Choroid plexus epithelial cell (primary cell): ENCODE measurements around the gene ILDR2.

Source experiments
- DNase-seq: peaks from one replicate; pipeline ENCODE4 v3.0.0-alpha.2; 2010; ENCODE audit warnings: low read depth
- H3K4me3 ChIP-seq: 2 replicates; pipeline ENCODE4 v1.5.1; 2011; ENCODE audit warnings: low read depth, mild to moderate bottlenecking, control low read depth, low read length, moderate library complexity
- TF ChIP-seq, protein P1 (sequence below): conservative IDR thresholded peaks from 2 replicates; pipeline ENCODE4 v1.5.1; 2011; ENCODE audit warnings: low read depth, mild to moderate bottlenecking, control low read depth, inconsistent platforms, low read length, moderate library complexity

The ILDR2 gene

DNA sequence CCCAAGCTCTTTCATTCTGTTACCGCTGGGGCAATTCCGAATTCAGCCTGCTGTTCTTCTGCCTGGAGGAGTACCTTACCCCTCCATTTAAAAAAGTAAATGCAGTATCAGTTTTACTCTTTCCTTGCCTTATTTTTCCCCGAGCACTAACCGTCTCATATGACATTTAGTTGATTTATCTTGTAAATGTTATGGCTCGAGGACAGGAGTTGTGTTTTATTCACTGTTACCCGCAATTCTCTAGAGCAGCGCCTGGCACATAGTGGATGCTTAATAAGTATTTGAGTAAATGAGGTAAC is 98.9 kb downstream of the ILDR2 start:
- TF ChIP-seq, protein P1, sequence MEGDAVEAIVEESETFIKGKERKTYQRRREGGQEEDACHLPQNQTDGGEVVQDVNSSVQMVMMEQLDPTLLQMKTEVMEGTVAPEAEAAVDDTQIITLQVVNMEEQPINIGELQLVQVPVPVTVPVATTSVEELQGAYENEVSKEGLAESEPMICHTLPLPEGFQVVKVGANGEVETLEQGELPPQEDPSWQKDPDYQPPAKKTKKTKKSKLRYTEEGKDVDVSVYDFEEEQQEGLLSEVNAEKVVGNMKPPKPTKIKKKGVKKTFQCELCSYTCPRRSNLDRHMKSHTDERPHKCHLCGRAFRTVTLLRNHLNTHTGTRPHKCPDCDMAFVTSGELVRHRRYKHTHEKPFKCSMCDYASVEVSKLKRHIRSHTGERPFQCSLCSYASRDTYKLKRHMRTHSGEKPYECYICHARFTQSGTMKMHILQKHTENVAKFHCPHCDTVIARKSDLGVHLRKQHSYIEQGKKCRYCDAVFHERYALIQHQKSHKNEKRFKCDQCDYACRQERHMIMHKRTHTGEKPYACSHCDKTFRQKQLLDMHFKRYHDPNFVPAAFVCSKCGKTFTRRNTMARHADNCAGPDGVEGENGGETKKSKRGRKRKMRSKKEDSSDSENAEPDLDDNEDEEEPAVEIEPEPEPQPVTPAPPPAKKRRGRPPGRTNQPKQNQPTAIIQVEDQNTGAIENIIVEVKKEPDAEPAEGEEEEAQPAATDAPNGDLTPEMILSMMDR = no peak
- no peak for DNase-seq
- H3K4me3 ChIP-seq = peak overlapping the region; percentile 80

DNA sequence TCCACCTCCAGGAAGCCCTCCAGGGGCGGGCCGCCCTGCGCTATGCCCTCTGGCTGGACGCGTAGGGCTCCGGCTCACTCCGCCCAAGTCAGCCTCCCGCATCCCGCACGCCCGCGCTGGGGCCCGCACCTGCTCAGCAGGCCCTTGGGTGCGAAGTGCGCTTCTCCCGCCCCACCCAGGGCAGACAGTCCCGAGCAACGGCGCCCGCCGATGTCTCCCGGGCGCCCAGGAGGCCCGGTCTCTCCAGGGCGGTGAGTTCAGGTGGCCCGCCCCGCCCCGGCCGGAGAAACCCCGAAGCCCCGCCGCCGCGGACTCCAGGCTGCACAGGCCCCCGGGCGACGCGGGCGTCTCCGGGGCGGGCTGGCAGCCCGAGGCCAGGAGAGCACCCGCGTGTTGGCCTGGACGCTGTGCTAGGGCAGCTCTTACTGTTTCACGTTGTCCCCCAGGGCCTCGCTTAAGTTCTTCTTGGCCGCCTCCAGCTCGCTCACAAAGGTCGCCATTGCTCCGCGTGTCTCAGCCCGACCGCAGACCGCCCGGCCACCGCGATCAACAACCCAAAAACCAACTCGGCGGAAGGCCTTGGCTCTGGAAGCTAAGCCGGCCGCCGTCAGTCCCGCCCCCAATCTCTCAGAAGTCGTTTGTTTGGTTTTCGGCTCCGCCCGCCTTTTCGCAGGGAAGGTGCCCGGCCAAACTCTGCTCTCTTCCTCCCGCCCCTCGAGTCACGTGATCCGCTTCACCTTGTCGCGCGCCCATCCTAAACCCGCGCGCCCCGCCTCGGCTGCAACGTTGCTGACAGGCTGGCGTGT is 99.4 kb downstream of the ILDR2 start, which contains the start of gene TADA1:
TADA1 (minus strand) TSS at position 531 of the 806 bp plus-strand sequence; CDS start at position 500, 31 bp downstream.
- H3K4me3 ChIP-seq = peak within 1 kb of the TSS; percentile 80
- DNase-seq = peak; percentile 98
- TF ChIP-seq, protein P1 = peak; percentile 18

DNA sequence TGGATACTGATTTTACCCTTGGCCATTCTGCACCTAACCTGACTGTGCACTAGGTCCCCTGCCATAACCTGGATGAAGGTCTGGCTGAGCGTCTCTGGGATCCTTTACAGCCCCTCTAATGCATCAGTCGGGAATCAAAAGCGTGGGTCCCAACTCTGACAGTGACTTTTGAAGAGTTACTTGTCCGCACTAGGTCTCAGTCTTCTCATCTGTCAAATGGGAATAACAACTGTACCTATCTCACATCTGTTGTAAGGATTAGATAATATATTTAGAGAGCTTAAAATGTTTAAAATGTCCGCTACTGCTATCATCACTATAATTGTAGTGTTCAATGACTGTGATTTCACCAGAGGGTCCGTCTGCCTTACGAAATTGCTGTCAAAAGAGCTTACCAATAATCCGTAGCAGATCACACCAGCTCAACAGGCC is 100.0 kb downstream of the ILDR2 start:
- peak overlapping the region; percentile 80 for H3K4me3 ChIP-seq
- no peak for DNase-seq
- TF ChIP-seq, protein P1 = no peak

DNA sequence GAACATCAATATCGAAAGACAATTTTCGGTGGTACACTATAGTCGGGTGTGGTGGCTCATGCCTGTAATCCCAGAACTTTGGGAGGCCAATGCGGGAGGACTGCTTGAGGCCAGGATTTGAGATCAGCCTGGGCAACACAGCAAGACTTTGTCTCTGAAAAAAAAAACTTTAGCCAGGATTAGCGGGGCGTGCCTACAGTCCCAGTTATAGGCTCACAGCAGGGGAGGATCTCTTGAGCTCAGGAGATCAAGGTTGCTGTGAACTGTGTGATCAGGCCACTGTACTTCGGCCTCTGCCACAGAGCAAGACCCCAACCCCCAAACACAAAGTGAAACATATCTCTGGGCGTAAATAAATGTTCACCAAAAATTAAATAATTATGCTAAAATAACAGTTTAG is 100.9 kb downstream of the ILDR2 start:
- no peak overlapping the region for H3K4me3 ChIP-seq
- TF ChIP-seq, protein P1 = no peak
- DNase-seq = no peak

DNA sequence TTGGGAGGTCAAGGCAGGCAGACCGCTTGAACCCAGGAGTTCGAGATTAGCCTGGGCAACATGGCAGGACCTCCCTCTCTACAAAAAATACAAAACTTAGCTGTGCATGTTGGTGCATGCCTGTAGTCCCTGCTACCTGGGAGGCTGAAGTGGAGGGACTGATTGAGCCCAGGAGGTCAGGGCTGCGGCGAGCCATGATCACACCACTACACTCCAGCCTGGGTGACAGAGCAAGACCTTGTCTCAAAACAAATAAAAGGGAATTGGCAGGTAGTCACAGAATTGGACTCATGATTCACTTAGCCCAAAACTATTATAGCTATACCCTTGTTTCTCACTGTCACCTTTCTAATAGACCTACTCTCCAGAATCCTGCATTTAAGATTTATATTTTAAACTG is 104.8 kb downstream of the ILDR2 start:
- no peak for DNase-seq
- TF ChIP-seq, protein P1 = no peak
- H3K4me3 ChIP-seq = no peak overlapping the region

DNA sequence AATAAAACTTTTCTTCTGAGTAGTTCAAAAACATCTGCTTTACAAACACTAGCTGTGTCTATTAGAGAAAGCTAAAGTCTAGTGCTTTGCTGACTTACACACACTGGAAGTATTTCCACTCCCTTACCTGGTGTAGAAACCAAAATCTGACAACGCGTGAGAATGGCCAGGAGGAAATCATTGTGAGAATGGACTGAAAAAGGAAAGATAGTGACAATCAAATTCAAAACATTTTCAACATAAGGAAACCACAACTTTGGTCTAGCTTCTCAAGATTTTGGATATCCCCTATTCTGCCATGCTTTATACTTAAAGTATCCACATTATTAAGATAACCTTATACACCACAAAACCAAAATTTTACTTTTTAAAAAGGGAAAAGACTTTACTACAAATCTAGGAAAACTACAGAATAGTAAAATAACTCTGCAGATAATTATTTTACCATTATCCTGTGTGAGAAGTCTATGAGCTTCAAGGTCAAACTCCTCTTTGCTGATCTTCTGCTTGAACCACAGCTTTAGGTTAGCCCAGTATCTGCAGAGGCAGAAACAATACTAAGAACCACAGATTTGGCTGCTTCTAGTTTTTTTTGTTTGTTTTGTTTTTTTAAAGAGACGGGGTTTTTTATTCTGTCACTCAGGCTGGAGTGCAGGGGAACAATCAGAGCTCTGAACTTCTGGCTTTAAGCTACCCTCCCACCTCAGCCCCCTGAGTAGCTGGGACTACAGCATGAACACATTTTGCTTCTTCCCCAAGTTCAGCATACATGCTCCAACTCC is 105.8 kb downstream of the ILDR2 start:
- DNase-seq = no peak
- no peak overlapping the region for H3K4me3 ChIP-seq
- TF ChIP-seq, protein P1 = no peak
